ENCODE results near the gene STARD3. TPM values are rescaled to one million over a fixed set of nuclear protein-coding genes. Genes with fewer than 3 reads are reported as not detected.

Gene STARD3
- total RNA-seq, 6 donors from 2014 or later: 27.5 to 315 (median 84.1) TPM

- DNase-seq (no peak), ATAC-seq (ENCODE audit: low FRiP score in 2 of 2) (no peak)
- H3K4me1 ChIP-seq: peaks cover 39 to 73% (median 52%) of the 10 kb centered on the region in 4 donors
- H3K27ac ChIP-seq: peak overlapping the region in 2 of 4 donors; percentile 78 to 90
- H3K9me3 ChIP-seq: no peaks in the 10 kb centered on the region
- peaks cover 0 to 45% (median 25%) of the 10 kb centered on the region in 4 donors for H3K36me3 ChIP-seq
- TF ChIP-seq CTCF (IDR thresholded peaks at IDR 0.05) (no peak), POLR2AphosphoS5 (IDR thresholded peaks at IDR 0.05) (no peak), EP300 (IDR thresholded peaks at IDR 0.05) (no peak), POLR2A (IDR thresholded peaks at IDR 0.05) (no peak)
- 80 to 84% methylated on average over 2 of the region's 2 CpGs for WGBS, 2 donors
- no peaks in the 10 kb centered on the region for H3K27me3 ChIP-seq
- H3K4me3 ChIP-seq: no peak overlapping the region
These were observed 18.2 kb downstream of the STARD3 start for GRCh38 chr17:39655105-39655504.

GRCh38 chr17:39658346-39658745 is 21.4 kb downstream of the STARD3 start:
- H3K27ac ChIP-seq: peak overlapping the region; percentile 77 to 91 (median 88)
- DNase-seq: no peak
- H3K9me3 ChIP-seq: no peaks in the 10 kb centered on the region
- ATAC-seq (ENCODE audit: low FRiP score in 2 of 2): no peak
- no peak for TF ChIP-seq POLR2A (IDR thresholded peaks at IDR 0.05)
- no peak for TF ChIP-seq POLR2AphosphoS5 (IDR thresholded peaks at IDR 0.05)
- no peak for TF ChIP-seq EP300 (IDR thresholded peaks at IDR 0.05)
- TF ChIP-seq CTCF (IDR thresholded peaks at IDR 0.05): no peak
- H3K36me3 ChIP-seq: peaks cover 5 to 73% (median 43%) of the 10 kb centered on the region in 4 donors
- 91 to 96% methylated on average over 6 to 9 of the region's 11 CpGs for WGBS, 2 donors
- H3K4me1 ChIP-seq: peaks cover 50 to 82% (median 74%) of the 10 kb centered on the region in 4 donors
- H3K27me3 ChIP-seq: no peaks in the 10 kb centered on the region
- H3K4me3 ChIP-seq: peak overlapping the region in 1 of 4 donors; percentile 8

- TF ChIP-seq CTCF (IDR thresholded peaks at IDR 0.05): no peak
- TF ChIP-seq POLR2A (IDR thresholded peaks at IDR 0.05): no peak
- no peak for TF ChIP-seq EP300 (IDR thresholded peaks at IDR 0.05)
- no peak for TF ChIP-seq POLR2AphosphoS5 (IDR thresholded peaks at IDR 0.05)
- no peaks in the 10 kb centered on the region for H3K9me3 ChIP-seq
- peak overlapping the region; percentile 77 to 91 (median 88) for H3K27ac ChIP-seq
- WGBS, 2 donors: 85 to 91% methylated on average over 3 of the region's 3 CpGs
- peaks cover 54 to 82% (median 74%) of the 10 kb centered on the region in 4 donors for H3K4me1 ChIP-seq
- peak overlapping the region in 1 of 4 donors; percentile 8 for H3K4me3 ChIP-seq
- DNase-seq (no peak), ATAC-seq (ENCODE audit: low FRiP score in 2 of 2) (no peak)
- H3K36me3 ChIP-seq: peaks cover 5 to 73% (median 43%) of the 10 kb centered on the region in 4 donors
- H3K27me3 ChIP-seq: no peaks in the 10 kb centered on the region
These were observed 21.8 kb downstream of the STARD3 start for GRCh38 chr17:39658760-39659159.

- no peaks in the 10 kb centered on the region for H3K27me3 ChIP-seq
- no peak for ATAC-seq (ENCODE audit: low FRiP score in 2 of 2)
- H3K4me3 ChIP-seq: peak overlapping the region in 2 of 4 donors; percentile 3 to 30
- 42 to 46% methylated on average over 12 to 15 of the region's 15 CpGs for WGBS, 2 donors
- H3K36me3 ChIP-seq: peaks cover 5 to 67% (median 43%) of the 10 kb centered on the region in 4 donors
- DNase-seq: no peak
- H3K27ac ChIP-seq: peak overlapping the region; percentile 77 to 91 (median 88)
- H3K9me3 ChIP-seq: no peaks in the 10 kb centered on the region
- peaks cover 61 to 82% (median 74%) of the 10 kb centered on the region in 4 donors for H3K4me1 ChIP-seq
- TF ChIP-seq CTCF (IDR thresholded peaks at IDR 0.05) (no peak), POLR2AphosphoS5 (IDR thresholded peaks at IDR 0.05) (no peak), EP300 (IDR thresholded peaks at IDR 0.05) (no peak), POLR2A (IDR thresholded peaks at IDR 0.05) (no peak)
These were observed 22.5 kb downstream of the STARD3 start for GRCh38 chr17:39659279-39660010.

Measured in upper lobe of left lung (tissue), 6 donors.